ENCODE measurements around the gene UGT1A10. TPM values are rescaled to one million over a fixed set of nuclear protein-coding genes. Genes with fewer than 3 reads are reported as not detected.

UGT1A10 gene
- total RNA-seq, 1 experiment from 2014 or later, result not detected

DNA sequence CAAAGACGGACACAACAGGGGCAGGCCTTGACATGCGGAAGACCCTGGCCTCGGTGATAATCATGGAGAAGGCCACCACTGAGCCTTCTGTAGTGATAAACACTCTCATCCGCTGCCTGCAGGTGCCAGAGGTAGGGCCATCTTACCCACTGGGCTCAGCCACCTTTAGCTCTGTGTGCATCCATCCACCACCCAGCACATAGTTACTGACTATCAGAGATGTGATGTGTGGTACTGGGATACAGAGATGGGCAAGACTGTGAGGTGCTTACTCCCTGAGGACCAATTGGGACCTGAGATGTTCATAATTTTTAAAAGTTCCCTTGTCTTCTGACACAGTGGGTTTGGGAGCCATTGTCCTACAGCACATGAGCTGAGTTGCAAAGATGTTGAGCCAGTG, 143.5 kb downstream of the UGT1A10 start:
- Mint-ChIP-seq H3K4me3 (no peak overlapping the region), H3K9me3 (peaks cover 14 to 21% of the 10 kb centered on the region in 2 experiments; a peak in 4 of 5 replicates), H3K27me3 (ENCODE audit: low read depth) (peaks cover 12% of the 10 kb centered on the region; the same call in 1 of the 2 replicates), H3K36me3 (ENCODE audit: insufficient read depth in 1 of 3, low read depth in 3 of 3) (peaks cover 1 to 4% (median 3%) of the 10 kb centered on the region in 3 experiments; a peak in 4 of 7 replicates), H3K4me1 (no peaks in the 10 kb centered on the region), H3K27ac (no peak overlapping the region)
- H2AFZ ChIP-seq (ENCODE audit: low read length), result no peak overlapping the region
- no peak overlapping the region for H4K91ac ChIP-seq (ENCODE audit: insufficient read length, low read depth, low read length)
- no peak overlapping the region for H4K5ac ChIP-seq (ENCODE audit: insufficient read length, low read depth, low read length)
- no peak overlapping the region for H3K9ac ChIP-seq (ENCODE audit: extremely low read depth, insufficient read length, low read length)
- no peak overlapping the region for H2BK15ac ChIP-seq (ENCODE audit: low read depth, low read length)
- no peak overlapping the region for H2BK120ac ChIP-seq (ENCODE audit: low read depth, low read length, poor library complexity, severe bottlenecking)
- TF ChIP-seq CTCF (conservative IDR thresholded peaks at IDR 0.05), result no peak
- H3K23me2 ChIP-seq (ENCODE audit: insufficient read length, low read depth, low read length, poor library complexity, severe bottlenecking), result no peaks in the 10 kb centered on the region
- no peaks in the 10 kb centered on the region for H3K4me1 ChIP-seq (ENCODE audit: insufficient read depth, low read length)
- H2BK20ac ChIP-seq (ENCODE audit: low read depth, low read length, poor library complexity, severe bottlenecking), result no peak overlapping the region
- H4K20me1 ChIP-seq (ENCODE audit: control insufficient read depth, insufficient read depth, insufficient read length), result no peaks in the 10 kb centered on the region
- no peaks in the 10 kb centered on the region for H3K79me2 ChIP-seq (ENCODE audit: insufficient read depth, low read length)
- no peak overlapping the region for H2BK12ac ChIP-seq (ENCODE audit: insufficient read length, low read depth, low read length)
- no peak overlapping the region for H3K27ac ChIP-seq (ENCODE audit: insufficient read length, low read depth, low read length)
- no peak overlapping the region for H3K18ac ChIP-seq (ENCODE audit: insufficient read length, low read depth, low read length)
- no peaks in the 10 kb centered on the region for H3K27me3 ChIP-seq (ENCODE audit: insufficient read depth, low read length)
- no peak overlapping the region; the same call in 1 of the 2 replicates for H3K14ac ChIP-seq (ENCODE audit: insufficient read depth, low read length)
- no peak overlapping the region for H2AK5ac ChIP-seq (ENCODE audit: insufficient read length, low read length)
- WGBS (ENCODE audit: extremely low coverage, insufficient read length, low lambda C conversion rate), result no CpG with 5 or more reads among the region's 4 CpGs
- no peak overlapping the region for H2BK5ac ChIP-seq (ENCODE audit: insufficient read length, low read length)
- no peak overlapping the region for H4K8ac ChIP-seq (replicated peaks; ENCODE audit: insufficient read length, low read depth, low read length)
- no peak overlapping the region for H3T11ph ChIP-seq (ENCODE audit: low read length)
- peaks cover 4% of the 10 kb centered on the region for H3K9me3 ChIP-seq (ENCODE audit: control insufficient read depth, low read depth, low read length)
- DNase-seq, result no peak
- no peak overlapping the region for H3K56ac ChIP-seq (ENCODE audit: insufficient read length, low read depth, low read length)
- no peak overlapping the region for H3K4me2 ChIP-seq (ENCODE audit: insufficient read depth, insufficient read length, low read length)
- H3K4ac ChIP-seq (ENCODE audit: low read depth, low read length), result no peak overlapping the region
- H3K23ac ChIP-seq (ENCODE audit: insufficient read length, low read depth, low read length), result no peak overlapping the region
- no peaks in the 10 kb centered on the region for H3K79me1 ChIP-seq (ENCODE audit: insufficient read depth, low read depth, low read length, poor library complexity, severe bottlenecking)
